Measurements from ENCODE around the gene PUM1.

- TF ChIP-seq CTCF (conservative IDR thresholded peaks at IDR 0.05; ENCODE audit: low read depth, low read length): no peak
- TF ChIP-seq EZH2phosphoT487 (IDR thresholded peaks at IDR 0.05; ENCODE audit: borderline replicate concordance, low read length): no peak
- TF ChIP-seq EZH2 (IDR thresholded peaks at IDR 0.05; ENCODE audit: low read length, unreplicated experiment): no peak
These were observed 33.3 kb downstream of the PUM1 start for GRCh38 chr1:31032266-31032665.
